GM12878 (cell line): ENCODE measurements around the gene PRCD. TPM values are rescaled to one million over a fixed set of nuclear protein-coding genes. Genes with fewer than 3 reads are reported as not detected.

Source experiments
- ATAC-seq: fragments of 200-7000 bp; cut with Tn5 transposase; 3 replicates; pipeline ENCODE4 v1.9.1; 2020; ENCODE audit warnings: mild to moderate bottlenecking, moderate library complexity
- BruUV-seq: library from RNA; stranded (reverse); fragments of 400-500 nt; replicated peaks from 2 replicates; lab custom pipeline; 2021; lab: Mats Ljungman, UMichigan
- CTCF ChIA-PET: fragments of 300-600 bp; sonication (Branson Sonifier 250); formaldehyde crosslinking; extraction: SDS; loops from one replicate; lab custom pipeline; 2021; ENCODE audit warnings: inconsistent platforms; lab: Yijun Ruan, JAX
- POLR2A ChIA-PET: fragments of 350-600 bp; formaldehyde crosslinking; extraction: SDS; loops from one replicate; lab custom pipeline; 2021; ENCODE audit warnings: inconsistent platforms; lab: Charles Lee
- RAD21 ChIA-PET: fragments of 300-600 bp; sonication (Branson Sonifier 250); formaldehyde crosslinking; loops from one replicate; lab custom pipeline; 2023; ENCODE audit warnings: antibody characterized with exemption; ENCODE audit not compliant: unreplicated experiment; lab: Charles Lee
- SMC1A ChIA-PET: fragments of 300-600 bp; sonication (Branson Sonifier 250); formaldehyde crosslinking; loops from one replicate; lab custom pipeline; 2023; ENCODE audit not compliant: unreplicated experiment, uncharacterized antibody; lab: Charles Lee
- DNase-seq: peaks from one replicate; pipeline ENCODE4 v3.0.0-alpha.2; 2011; ENCODE audit warnings: low read depth, low spot score
- FAIRE-seq: peaks from 3 replicates; lab custom pipeline; 2011; peaks lifted over from hg19 to GRCh38; lab: Jason Lieb, UNC
- H2AFZ ChIP-seq: 2 replicates; pipeline ENCODE4 v1.6.0; 2011; ENCODE audit warnings: low read depth, low read length, control low read depth; ENCODE audit not compliant: control insufficient read depth
- H3K27ac ChIP-seq: 2 replicates; pipeline ENCODE4 v1.5.1; 2011; ENCODE audit warnings: control low read depth; ENCODE audit not compliant: control insufficient read depth, insufficient read depth
- H3K27me3 ChIP-seq, 2 experiments: replicated peaks in 1 of 2; 2 replicates each; pipeline versions ENCODE4 v1.6.0 to v1.6.1; 2011; ENCODE audit warnings: low read length in 1 of 2; ENCODE audit not compliant: control insufficient read depth in 2 of 2, insufficient read depth in 2 of 2
- H3K36me3 ChIP-seq, 2 experiments: 2 replicates each; pipeline ENCODE4 v1.5.1; 2011; ENCODE audit warnings: low read length in 1 of 2; ENCODE audit not compliant: control insufficient read depth in 2 of 2, insufficient read depth in 2 of 2
- H3K4me1 ChIP-seq: 2 replicates; pipeline ENCODE4 v1.6.1; 2011; ENCODE audit warnings: mild to moderate bottlenecking, low read length, moderate library complexity, mixed read lengths; ENCODE audit not compliant: control insufficient read depth, insufficient read depth
- H3K4me2 ChIP-seq: 2 replicates; pipeline ENCODE4 v1.6.0; 2011; ENCODE audit warnings: control low read depth; ENCODE audit not compliant: control insufficient read depth, insufficient read depth
- H3K4me3 ChIP-seq: fragments of 200-600 bp; sonication (generic); 2 replicates; pipeline ENCODE4 v1.5.1; 2016
- H3K79me2 ChIP-seq: 2 replicates; pipeline ENCODE4 v1.6.0; 2011; ENCODE audit warnings: low read length; ENCODE audit not compliant: control insufficient read depth, insufficient read depth
- H3K9ac ChIP-seq: 2 replicates; pipeline ENCODE4 v1.8.0; 2011; ENCODE audit warnings: low read length, control low read depth, mixed read lengths; ENCODE audit not compliant: control insufficient read depth, insufficient read depth
- H3K9me3 ChIP-seq: replicated peaks from 3 replicates; pipeline ENCODE4 v1.5.1; 2011; ENCODE audit warnings: mild to moderate bottlenecking, low read length; ENCODE audit not compliant: control insufficient read depth, insufficient read depth
- H4K20me1 ChIP-seq: 2 replicates; pipeline ENCODE4 v1.6.0; 2011; ENCODE audit not compliant: control insufficient read depth, insufficient read depth
- BRCA1 ChIP-seq: IDR thresholded peaks from 2 replicates; pipeline ENCODE4 v1.6.1; 2011; ENCODE audit warnings: low read depth, low read length, improper control_type of control experiment
- IRF3 ChIP-seq: fragments of 450-650 bp; IDR thresholded peaks from 2 replicates; pipeline ENCODE4 v1.6.1; 2014; ENCODE audit warnings: mild to moderate bottlenecking
- PRDM15 ChIP-seq: fragments of 450-650 bp; formaldehyde crosslinking; IDR thresholded peaks from 2 replicates; pipeline ENCODE4 v1.4.0; 2020; ENCODE audit warnings: mild to moderate bottlenecking, moderate library complexity
- RCOR1 ChIP-seq: conservative IDR thresholded peaks from 2 replicates; pipeline ENCODE4 v1.6.1; 2012; ENCODE audit warnings: low read depth, low read length, improper control_type of control experiment
- SUZ12 ChIP-seq: fragments of 200-600 bp; sonication (generic); IDR thresholded peaks from one replicate; pipeline ENCODE4 v1.6.1; 2018; ENCODE audit warnings: antibody characterized with exemption, mild to moderate bottlenecking; ENCODE audit not compliant: unreplicated experiment
- TCF3 ChIP-seq: IDR thresholded peaks from 2 replicates; pipeline ENCODE4 v1.6.1; 2012; ENCODE audit warnings: low read depth, mild to moderate bottlenecking, low read length, borderline replicate concordance; ENCODE audit not compliant: insufficient read depth
- ZNF24 ChIP-seq: fragments of 450-650 bp; IDR thresholded peaks from 2 replicates; pipeline ENCODE4 v1.6.1; 2017; ENCODE audit warnings: antibody characterized with exemption, mild to moderate bottlenecking
- WGBS: methylation state at CpG from one replicate; pipeline ENCODE4 v1.1.6; 2016; ENCODE audit warnings: low lambda C conversion rate; ENCODE audit not compliant: insufficient replicate concordance, insufficient coverage; ENCODE audit errors: missing lambda C conversion rate; 5-methylcytosine and 5-hydroxymethylcytosine counted together
- in situ Hi-C: fragments of 300-500 bp; cut with MboI; formaldehyde crosslinking; loops from 9 replicates; pipeline ENCODE4 v1.14.3; 2018; ENCODE audit warnings: mixed read lengths
- intact Hi-C: fragments of 100-400 bp; cut with micrococcal nuclease; formaldehyde crosslinking; loops from one replicate; pipeline ENCODE4 v1.14.2; 2022; ENCODE audit not compliant: unreplicated experiment
- polyA plus RNA-seq, 11 experiments: library from polyadenylated mRNA; depleted of rRNA in 4 of 11; unstranded in 6 of 11; stranded (reverse) in 5 of 11; fragments of >200 nt; fragmentation: Nextera tagmentation in 4 of 11; fragmentation: Illumina TruSeq in 1 of 11; extraction: Ambion mirVana in 4 of 11; extraction: Trizol in 1 of 11; gene quantifications; 1 replicate in 1 of 11; 2 replicates in 10 of 11; pipeline versions ENCODE4 v1.2.1 to v1.2.3, GENCODE V29; 2011 to 2016; ENCODE audit warnings: inconsistent platforms in 2 of 11, missing spikeins in 2 of 11, low read depth in 1 of 11
- total RNA-seq, 4 experiments: library from RNA; depleted of rRNA in 3 of 4; stranded (reverse); fragments of >200 nt in 3 of 4; fragmentation: Illumina TruSeq in 1 of 4; extraction: Trizol in 1 of 4; gene quantifications; 2 replicates each; pipeline versions ENCODE4 v1.2.1 to v1.2.3, GENCODE V29; 2013 to 2021

The PRCD gene
- total and polyA plus RNA-seq, 10 of the 15 experiments (the other 5 are each of a cell fraction or from before 2014, with no cell fraction given): 0.18 to 0.95 (median 0.34) TPM; not detected in 4

GRCh38 chr17:76537288-76537577 is 2.6 kb upstream of the PRCD start (continued):
- TF ChIP-seq PRDM15 (CRISPR knock-in tag) (no peak), BRCA1 (no peak), TCF3 (no peak), IRF3 (no peak), ZNF24 (no peak)

- no peak for ATAC-seq
- RAD21 ChIA-PET: no interaction called here
Measured at GRCh38 chr17:76537578-76538280, 2.1 kb upstream of the PRCD start, which contains the start of gene CYGB. Gene CYGB (minus strand): TSS chr17:76537709. CDS start chr17:76537542, 167 bp downstream.

More at GRCh38 chr17:76537578-76538280, 2.1 kb upstream of the PRCD start, which contains the start of gene CYGB:
- Histone ChIP-seq H3K4me1 (no peaks in the 10 kb centered on the region), H3K9ac (no peak within 1 kb of the TSS), H3K36me3 (no peaks in the 10 kb centered on the region)
- TF ChIP-seq RCOR1 (no peak), SUZ12 (peak; percentile 48)
- TF ChIP-seq, all 136 proteins: peak for 1
- Histone ChIP-seq H3K9me3 (no peaks in the 10 kb centered on the region), H2AFZ (no peak within 1 kb of the TSS), H3K27me3 (peaks cover 5 to 6% of the 10 kb centered on the region in 2 experiments), H4K20me1 (no peaks in the 10 kb centered on the region), H3K4me3 (no peak within 1 kb of the TSS), H3K4me2 (no peak within 1 kb of the TSS), H3K27ac (no peak within 1 kb of the TSS), H3K79me2 (no peaks in the 10 kb centered on the region)
- SMC1A ChIA-PET: no interaction called here
- no peak for FAIRE-seq
- intact Hi-C loops: no loop called here
- DNase-seq: no peak
- CTCF ChIA-PET: no interaction called here
- no TSS peak for BruUV-seq
- POLR2A ChIA-PET: no interaction called here
- in situ Hi-C loops: no loop called here
- WGBS: 2% methylated on average over 37 of the region's 95 CpGs
